Measurements from ENCODE around the gene ESF1. TPM values are rescaled to one million over a fixed set of nuclear protein-coding genes. Genes with fewer than 3 reads are reported as not detected.

The ESF1 gene
- 10 to 100 TPM; 13.9 to 21.7 TPM for total RNA-seq

GRCh38 chr20:13784893-13785715, at the start of gene ESF1, which contains the start of gene NDUFAF5:
Gene ESF1 (minus strand): TSS chr20:13784919. CDS start chr20:13783140, 1,779 bp downstream.
Gene NDUFAF5 (plus strand): TSS chr20:13785028. CDS start chr20:13785069, 41 bp downstream.
- ATAC-seq (replicated peaks) = peak; percentile 97
- Mint-ChIP-seq H3K27ac (peak within 1 kb of the TSS; percentile 96), H3K36me3 (ENCODE audit: low read depth) (peaks cover 78% of the 10 kb centered on the region), H3K27me3 (no peaks in the 10 kb centered on the region), H3K4me1 (peaks cover 32% of the 10 kb centered on the region), H3K9me3 (no peaks in the 10 kb centered on the region), H3K4me3 (peak within 1 kb of the TSS; percentile 89)

- H3K27me3 Mint-ChIP-seq = peaks cover 10% of the 10 kb centered on the region
- H3K9me3 Mint-ChIP-seq = no peaks in the 10 kb centered on the region
- H3K36me3 Mint-ChIP-seq (ENCODE audit: low read depth) = no peaks in the 10 kb centered on the region
- H3K27ac Mint-ChIP-seq = no peak overlapping the region
- no peak overlapping the region for H3K4me3 Mint-ChIP-seq
- no peaks in the 10 kb centered on the region for H3K4me1 Mint-ChIP-seq
- ATAC-seq (replicated peaks) = no peak
These were observed 46.8 kb upstream of the ESF1 start for GRCh38 chr20:13831476-13831875.

GRCh38 chr20:13825465-13825864, 40.7 kb upstream of the ESF1 start:
- Mint-ChIP-seq H3K27me3 (peaks cover 6% of the 10 kb centered on the region), H3K27ac (no peak overlapping the region), H3K4me3 (no peak overlapping the region), H3K9me3 (no peaks in the 10 kb centered on the region), H3K4me1 (no peaks in the 10 kb centered on the region), H3K36me3 (ENCODE audit: low read depth) (no peaks in the 10 kb centered on the region)
- ATAC-seq (replicated peaks) = no peak

GRCh38 chr20:13824459-13824858, 39.7 kb upstream of the ESF1 start:
- H3K4me1 Mint-ChIP-seq = no peaks in the 10 kb centered on the region

GRCh38 chr20:13822459-13822858, 37.7 kb upstream of the ESF1 start:
- no peaks in the 10 kb centered on the region for H3K27me3 Mint-ChIP-seq
- no peak overlapping the region for H3K4me3 Mint-ChIP-seq
- H3K27ac Mint-ChIP-seq = no peak overlapping the region
- ATAC-seq (replicated peaks) = no peak
- no peaks in the 10 kb centered on the region for H3K9me3 Mint-ChIP-seq
- H3K4me1 Mint-ChIP-seq = no peaks in the 10 kb centered on the region
- peaks cover 15% of the 10 kb centered on the region for H3K36me3 Mint-ChIP-seq (ENCODE audit: low read depth)

More at GRCh38 chr20:13824459-13824858, 39.7 kb upstream of the ESF1 start:
- H3K27me3 Mint-ChIP-seq = peaks cover 4% of the 10 kb centered on the region
- no peaks in the 10 kb centered on the region for H3K9me3 Mint-ChIP-seq
- no peak overlapping the region for H3K4me3 Mint-ChIP-seq
- ATAC-seq (replicated peaks) = no peak
- H3K36me3 Mint-ChIP-seq (ENCODE audit: low read depth) = no peaks in the 10 kb centered on the region
- no peak overlapping the region for H3K27ac Mint-ChIP-seq

- ATAC-seq (replicated peaks) = no peak
- H3K9me3 Mint-ChIP-seq = no peaks in the 10 kb centered on the region
- H3K27me3 Mint-ChIP-seq = no peaks in the 10 kb centered on the region
- no peak overlapping the region for H3K27ac Mint-ChIP-seq
- H3K4me3 Mint-ChIP-seq = no peak overlapping the region
- H3K4me1 Mint-ChIP-seq = peaks cover 1% of the 10 kb centered on the region
- H3K36me3 Mint-ChIP-seq (ENCODE audit: low read depth) = peaks cover 21% of the 10 kb centered on the region
These were observed 37.2 kb upstream of the ESF1 start for GRCh38 chr20:13821876-13822275.

GRCh38 chr20:13819885-13820645, 35.3 kb upstream of the ESF1 start:
- H3K27ac Mint-ChIP-seq = no peak overlapping the region
- peaks cover 36% of the 10 kb centered on the region for H3K36me3 Mint-ChIP-seq (ENCODE audit: low read depth)
- no peaks in the 10 kb centered on the region for H3K9me3 Mint-ChIP-seq
- ATAC-seq (replicated peaks) = peak; percentile 69
- peaks cover 8% of the 10 kb centered on the region for H3K4me1 Mint-ChIP-seq
- no peak overlapping the region for H3K4me3 Mint-ChIP-seq
- no peaks in the 10 kb centered on the region for H3K27me3 Mint-ChIP-seq

- H3K4me1 Mint-ChIP-seq = peaks cover 8% of the 10 kb centered on the region
- no peaks in the 10 kb centered on the region for H3K9me3 Mint-ChIP-seq
- H3K4me3 Mint-ChIP-seq = peak overlapping the region; percentile 20
- no peaks in the 10 kb centered on the region for H3K27me3 Mint-ChIP-seq
- peak; percentile 42 for ATAC-seq (replicated peaks)
- peak overlapping the region; percentile 90 for H3K27ac Mint-ChIP-seq
- peaks cover 56% of the 10 kb centered on the region for H3K36me3 Mint-ChIP-seq (ENCODE audit: low read depth)
These were observed 32.6 kb upstream of the ESF1 start for GRCh38 chr20:13817342-13817741.

- H3K36me3 Mint-ChIP-seq (ENCODE audit: low read depth) = peaks cover 56% of the 10 kb centered on the region
- no peaks in the 10 kb centered on the region for H3K9me3 Mint-ChIP-seq
- H3K4me1 Mint-ChIP-seq = peaks cover 8% of the 10 kb centered on the region
- peak overlapping the region; percentile 90 for H3K27ac Mint-ChIP-seq
- peak; percentile 79 for ATAC-seq (replicated peaks)
- H3K4me3 Mint-ChIP-seq = peak overlapping the region; percentile 49
- H3K27me3 Mint-ChIP-seq = no peaks in the 10 kb centered on the region
These were observed 32.0 kb upstream of the ESF1 start for GRCh38 chr20:13816757-13817156.

- H3K27me3 Mint-ChIP-seq = no peaks in the 10 kb centered on the region
- no peak overlapping the region for H3K27ac Mint-ChIP-seq
- H3K9me3 Mint-ChIP-seq = no peaks in the 10 kb centered on the region
- ATAC-seq (replicated peaks) = no peak
- H3K4me3 Mint-ChIP-seq = no peak overlapping the region
- H3K36me3 Mint-ChIP-seq (ENCODE audit: low read depth) = peaks cover 56% of the 10 kb centered on the region
- H3K4me1 Mint-ChIP-seq = peaks cover 8% of the 10 kb centered on the region
These were observed 30.0 kb upstream of the ESF1 start for GRCh38 chr20:13814672-13815071.

- Mint-ChIP-seq H3K27ac (peak overlapping the region; percentile 13), H3K4me1 (peaks cover 8% of the 10 kb centered on the region)
These were observed 29.2 kb upstream of the ESF1 start for GRCh38 chr20:13813910-13814309.

GRCh38 chr20:13810446-13810845, 25.7 kb upstream of the ESF1 start:
- Mint-ChIP-seq H3K36me3 (ENCODE audit: low read depth) (peaks cover 24% of the 10 kb centered on the region), H3K27ac (no peak overlapping the region), H3K4me3 (no peak overlapping the region), H3K27me3 (no peaks in the 10 kb centered on the region), H3K4me1 (no peaks in the 10 kb centered on the region), H3K9me3 (no peaks in the 10 kb centered on the region)
- no peak for ATAC-seq (replicated peaks)

More at GRCh38 chr20:13813910-13814309, 29.2 kb upstream of the ESF1 start:
- Mint-ChIP-seq H3K4me3 (no peak overlapping the region), H3K9me3 (no peaks in the 10 kb centered on the region), H3K27me3 (no peaks in the 10 kb centered on the region), H3K36me3 (ENCODE audit: low read depth) (peaks cover 55% of the 10 kb centered on the region)
- ATAC-seq (replicated peaks) = no peak

- no peak for ATAC-seq (replicated peaks)
- H3K36me3 Mint-ChIP-seq (ENCODE audit: low read depth) = peaks cover 22% of the 10 kb centered on the region
- no peak overlapping the region for H3K4me3 Mint-ChIP-seq
- no peaks in the 10 kb centered on the region for H3K9me3 Mint-ChIP-seq
- no peak overlapping the region for H3K27ac Mint-ChIP-seq
- H3K4me1 Mint-ChIP-seq = no peaks in the 10 kb centered on the region
- H3K27me3 Mint-ChIP-seq = no peaks in the 10 kb centered on the region
These were observed 25.1 kb upstream of the ESF1 start for GRCh38 chr20:13809855-13810254.

GRCh38 chr20:13809373-13809772, 24.7 kb upstream of the ESF1 start:
- ATAC-seq (replicated peaks) = no peak
- Mint-ChIP-seq H3K9me3 (no peaks in the 10 kb centered on the region), H3K4me3 (no peak overlapping the region), H3K36me3 (ENCODE audit: low read depth) (peaks cover 22% of the 10 kb centered on the region), H3K27ac (no peak overlapping the region), H3K27me3 (no peaks in the 10 kb centered on the region), H3K4me1 (no peaks in the 10 kb centered on the region)

- H3K4me1 Mint-ChIP-seq = no peaks in the 10 kb centered on the region
- no peak overlapping the region for H3K4me3 Mint-ChIP-seq
- H3K27me3 Mint-ChIP-seq = no peaks in the 10 kb centered on the region
- ATAC-seq (replicated peaks) = no peak
- no peak overlapping the region for H3K27ac Mint-ChIP-seq
- no peaks in the 10 kb centered on the region for H3K9me3 Mint-ChIP-seq
- H3K36me3 Mint-ChIP-seq (ENCODE audit: low read depth) = peaks cover 87% of the 10 kb centered on the region
These were observed 16.0 kb upstream of the ESF1 start for GRCh38 chr20:13800728-13801134.
